Mesenteric fat pad (tissue), 1 donor: ENCODE data around the gene ITPR3. TPM values are rescaled to one million over a fixed set of nuclear protein-coding genes. Genes with fewer than 3 reads are reported as not detected.

ENCODE experiments used
- DNase-seq: peaks from one replicate; pipeline ENCODE4 v3.0.0-alpha.2; 2020; ENCODE audit warnings: low spot score
- total RNA-seq: library from RNA; stranded (reverse); fragmentation: NEBNext Ultra II Directional; extraction: Animal tissue kit (Norgen Biotek cat#: 25700); gene quantifications from one replicate; pipeline ENCODE4 v1.2.1, GENCODE V29; 2021
- donor health status: DM: yes; HTN: yes; CAD: no.

Gene ITPR3
- total RNA-seq, 1 donor from 2014 or later, result 18.5 TPM

- DNase-seq, result no peak
Observed at GRCh38 chr6:33664506-33665057, 43.5 kb downstream of the ITPR3 start.

GRCh38 chr6:33665957-33666356, 44.8 kb downstream of the ITPR3 start:
- no peak for DNase-seq

GRCh38 chr6:33667072-33667471, 46.0 kb downstream of the ITPR3 start:
- DNase-seq, result no peak

GRCh38 chr6:33667776-33668175, 46.7 kb downstream of the ITPR3 start:
- DNase-seq, result no peak

- DNase-seq, result no peak
Observed at GRCh38 chr6:33668328-33668727, 47.2 kb downstream of the ITPR3 start.

- no peak for DNase-seq
Observed at GRCh38 chr6:33668914-33669313, 47.8 kb downstream of the ITPR3 start.

- no peak for DNase-seq
Observed at GRCh38 chr6:33670086-33670660, 49.1 kb downstream of the ITPR3 start.

- no peak for DNase-seq
Observed at GRCh38 chr6:33670971-33671743, 50.0 kb downstream of the ITPR3 start.

- DNase-seq, result no peak
Observed at GRCh38 chr6:33671744-33672072, 50.6 kb downstream of the ITPR3 start.

GRCh38 chr6:33672808-33673207, 51.7 kb downstream of the ITPR3 start:
- no peak for DNase-seq

- no peak for DNase-seq
Observed at GRCh38 chr6:33673851-33674250, 52.7 kb downstream of the ITPR3 start.

- no peak for DNase-seq
Observed at GRCh38 chr6:33675968-33676367, 54.8 kb downstream of the ITPR3 start.

GRCh38 chr6:33676416-33677142, 55.5 kb downstream of the ITPR3 start:
- no peak for DNase-seq

GRCh38 chr6:33677143-33677660, 56.1 kb downstream of the ITPR3 start:
- no peak for DNase-seq

- no peak for DNase-seq
Observed at GRCh38 chr6:33677689-33678088, 56.6 kb downstream of the ITPR3 start.

GRCh38 chr6:33678233-33678931, 57.3 kb downstream of the ITPR3 start:
- DNase-seq, result no peak

GRCh38 chr6:33678932-33679490, 57.9 kb downstream of the ITPR3 start:
- DNase-seq, result no peak

GRCh38 chr6:33679761-33680160, 58.6 kb downstream of the ITPR3 start:
- DNase-seq, result no peak

GRCh38 chr6:33682341-33682740, 61.2 kb downstream of the ITPR3 start:
- no peak for DNase-seq

- DNase-seq, result no peak
Observed at GRCh38 chr6:33683051-33683571, 62.0 kb downstream of the ITPR3 start.
